Measurements from ENCODE around the gene NPTXR. TPM values are rescaled to one million over a fixed set of nuclear protein-coding genes. Genes with fewer than 3 reads are reported as not detected.

NPTXR gene
- total RNA-seq, 2 experiments from 2014 or later: 1.9 to 2.5 TPM

DNA sequence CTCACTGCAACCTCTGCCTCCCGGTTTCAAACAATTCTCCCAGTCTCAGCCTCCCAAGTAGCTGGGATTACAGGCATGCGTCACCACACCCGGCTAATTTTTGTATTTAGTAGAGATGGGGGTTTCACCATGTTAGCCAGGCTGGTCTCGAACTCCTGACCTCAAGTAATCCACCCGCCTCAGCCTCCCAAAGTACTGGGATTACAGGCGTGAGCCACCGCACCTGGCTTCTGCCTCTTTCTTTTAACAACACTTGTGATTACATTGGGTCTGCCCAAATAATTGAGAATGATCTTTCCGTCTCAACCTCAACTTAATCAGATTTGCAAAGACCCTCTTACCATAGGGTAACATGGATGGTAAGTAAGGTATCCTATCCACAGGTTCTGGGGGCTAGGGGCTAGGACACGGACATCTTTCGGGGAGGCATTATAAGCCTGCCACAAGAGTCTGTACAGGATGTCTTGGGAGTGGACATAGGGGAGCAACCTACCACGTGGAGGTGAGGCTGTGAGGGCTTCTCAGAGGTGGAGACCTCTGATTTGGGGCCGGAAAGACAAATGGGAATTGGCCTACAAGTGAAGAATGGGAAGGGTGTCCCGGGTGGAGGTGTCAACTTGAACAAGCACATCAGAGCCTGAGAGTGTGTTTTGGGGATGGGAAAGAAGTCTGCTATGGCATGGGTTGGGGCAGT lies 30.8 kb upstream of the NPTXR start:
- H3K4me3 Mint-ChIP-seq: no peak overlapping the region
- H3K27ac Mint-ChIP-seq: peak overlapping the region; percentile 87
- DNase-seq: no peak
- no peaks in the 10 kb centered on the region for H3K9me3 Mint-ChIP-seq
- ChIA-PET POLR2A (interaction anchor here (0.8 to 1.6 kb wide), 11 partner anchors 9 to 445 kb away, joined by 3 to 29 read pairs (median 4); partner anchors contain the start of gene RPL3), CTCF (interaction anchor here (0.8 to 1.9 kb wide), 8 partner anchors 31 to 445 kb away, joined by 3 to 13 read pairs (median 6); partner anchors contain the start of genes NPTXR and RPL3)
- intact Hi-C loops (cut with micrococcal nuclease): loop anchor here (1.0 to 5.0 kb wide), 7 partner anchors 67 to 444 kb away; partner anchors contain the start of genes RPL3 and SUN2
- H3K4me1 Mint-ChIP-seq (ENCODE audit: low read depth): peaks cover 36% of the 10 kb centered on the region
- H3K27me3 Mint-ChIP-seq: no peaks in the 10 kb centered on the region
- peaks cover 14% of the 10 kb centered on the region for H3K36me3 Mint-ChIP-seq

DNA sequence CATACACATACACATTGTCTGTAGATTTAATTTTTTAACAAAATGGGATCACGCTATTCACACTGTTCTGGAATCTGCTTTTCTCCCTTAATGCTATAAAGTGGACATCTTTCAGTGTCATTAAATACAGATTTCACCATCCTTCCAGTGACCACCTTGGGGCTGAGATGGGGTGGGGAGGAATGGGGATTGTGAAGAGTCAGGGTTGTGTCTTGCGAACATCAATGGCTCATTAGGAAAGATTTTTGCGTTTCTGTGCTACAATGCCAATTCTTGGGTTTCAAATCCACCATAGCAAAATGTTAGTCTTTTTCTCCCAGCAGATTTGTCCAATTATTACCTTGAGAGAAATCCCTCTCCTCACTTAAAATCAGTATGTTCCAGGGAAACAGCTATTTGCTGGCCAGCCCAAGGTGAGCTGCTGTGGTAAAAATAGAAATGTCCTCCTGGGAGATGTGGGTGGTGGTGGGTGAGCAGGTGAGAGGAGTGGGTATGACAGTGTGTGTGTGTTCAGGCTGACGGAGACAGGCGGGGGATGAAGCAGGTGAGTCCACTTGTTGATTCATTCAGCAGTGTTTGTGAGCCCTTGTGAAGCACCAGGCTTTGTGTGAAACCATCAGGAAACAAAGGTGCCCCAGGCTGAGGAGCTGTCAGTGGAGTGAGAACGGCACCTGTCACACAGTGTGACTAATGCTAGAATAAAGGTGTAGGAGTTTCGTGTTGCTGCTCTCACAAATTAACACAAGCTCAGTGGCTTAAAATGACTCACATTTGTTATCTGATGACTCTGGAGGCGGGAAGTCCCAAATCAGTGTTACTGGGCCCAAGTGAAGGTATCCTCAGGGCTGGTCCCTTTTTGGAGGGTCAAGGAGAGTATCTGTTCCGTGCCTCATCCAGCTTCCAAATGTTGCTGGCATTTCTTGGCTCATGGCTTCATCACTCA lies 29.9 kb upstream of the NPTXR start:
- Mint-ChIP-seq H3K27ac (peak overlapping the region; percentile 87), H3K4me1 (ENCODE audit: low read depth) (peaks cover 45% of the 10 kb centered on the region), H3K4me3 (peak overlapping the region; percentile 86), H3K9me3 (no peaks in the 10 kb centered on the region), H3K27me3 (no peaks in the 10 kb centered on the region), H3K36me3 (peaks cover 21% of the 10 kb centered on the region)
- DNase-seq: peak; percentile 90
- intact Hi-C loops (cut with micrococcal nuclease): loop anchor here (1.0 to 5.0 kb wide), 8 partner anchors 68 to 445 kb away; partner anchors contain the start of genes RPL3 and SUN2
- ChIA-PET CTCF (interaction anchor here (0.7 to 1.9 kb wide), 9 partner anchors 30 to 445 kb away, joined by 3 to 13 read pairs (median 6); partner anchors contain the start of genes NPTXR and RPL3), POLR2A (interaction anchor here (0.8 to 1.6 kb wide), 11 partner anchors 10 to 446 kb away, joined by 3 to 29 read pairs (median 4); partner anchors contain the start of gene RPL3)

DNA sequence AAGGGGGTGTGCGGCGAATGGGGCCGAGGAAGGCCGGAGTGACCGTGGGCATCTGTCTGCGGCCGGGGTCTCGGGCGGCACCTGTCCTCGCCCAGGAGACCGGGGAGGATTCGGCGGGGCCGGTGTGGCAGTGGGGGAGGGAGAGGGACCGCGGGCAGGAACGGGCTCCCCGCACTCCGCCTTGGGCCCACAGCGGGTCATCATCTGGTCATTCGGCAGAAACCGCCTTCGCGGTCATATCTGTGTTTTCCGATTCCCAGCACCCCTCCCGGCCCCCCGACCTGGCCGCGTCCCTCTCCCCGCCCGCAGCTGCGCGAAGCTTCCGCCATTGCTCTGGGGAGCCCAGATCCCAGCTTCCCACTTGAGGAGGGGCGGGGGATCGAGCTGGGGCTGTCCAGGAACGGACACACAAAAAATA lies 29.0 kb upstream of the NPTXR start:
- Mint-ChIP-seq H3K36me3 (peaks cover 30% of the 10 kb centered on the region), H3K4me3 (peak overlapping the region; percentile 86), H3K27me3 (no peaks in the 10 kb centered on the region), H3K9me3 (no peaks in the 10 kb centered on the region), H3K4me1 (ENCODE audit: low read depth) (peaks cover 53% of the 10 kb centered on the region), H3K27ac (peak overlapping the region; percentile 87)
- intact Hi-C loops (cut with micrococcal nuclease): loop anchor here (2.0 to 5.0 kb wide), 3 partner anchors 116 to 244 kb away; partner anchors contain the start of gene SUN2
- DNase-seq: peak; percentile 40
- ChIA-PET POLR2A (interaction anchor here (2.1 kb wide), 1 partner anchor 446 kb away, joined by 9 read pairs; the partner anchor contains the start of gene RPL3), CTCF (interaction anchor here (1.9 kb wide), 2 partner anchors 69 to 104 kb away, joined by 6 to 13 read pairs; no protein-coding TSS in a partner anchor)

DNA sequence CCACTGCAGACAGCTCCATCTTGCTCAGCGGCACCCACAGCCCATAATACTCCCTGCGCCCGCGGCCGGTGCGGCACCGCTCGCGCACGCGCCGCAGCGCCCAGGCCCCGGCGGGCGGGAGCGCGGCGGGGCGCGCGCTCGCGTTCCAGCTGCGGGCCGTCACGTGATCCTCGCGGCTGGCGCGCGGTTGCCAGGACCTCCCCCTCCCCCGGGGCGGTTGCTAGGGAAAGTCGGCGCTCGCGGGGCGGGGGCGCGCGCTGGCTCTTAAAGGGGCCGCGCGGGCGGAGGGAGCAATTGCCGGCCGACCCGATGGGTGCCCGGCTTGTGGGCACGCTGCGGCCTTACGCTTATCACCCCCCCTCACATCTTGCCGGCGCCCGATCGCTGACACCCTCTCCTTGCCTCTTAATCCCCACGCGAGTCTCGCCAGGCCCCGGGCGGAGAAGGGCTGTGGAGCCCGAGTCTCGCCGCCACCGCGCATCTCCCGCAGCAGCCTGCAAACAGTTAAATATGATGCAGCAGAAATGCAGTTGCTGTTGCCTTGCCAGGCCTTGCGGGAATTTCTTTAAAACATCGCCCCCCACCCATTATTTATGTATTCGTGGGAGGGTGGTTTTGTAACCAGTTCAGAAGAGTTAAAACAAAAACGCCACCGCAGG lies 28.5 kb upstream of the NPTXR start, which contains the start of gene CBX6:
CBX6 (minus strand) TSS at position 45 of the 659 bp plus-strand sequence; CDS start at position 19, 26 bp downstream.
- Mint-ChIP-seq H3K9me3 (no peaks in the 10 kb centered on the region), H3K27ac (peak within 1 kb of the TSS; percentile 91), H3K27me3 (no peaks in the 10 kb centered on the region), H3K4me3 (peak within 1 kb of the TSS; percentile 93), H3K4me1 (ENCODE audit: low read depth) (peaks cover 53% of the 10 kb centered on the region), H3K36me3 (peaks cover 35% of the 10 kb centered on the region)
- ChIA-PET CTCF (interaction anchor here (0.7 to 5.5 kb wide), 7 partner anchors 11 to 277 kb away, joined by 3 to 180 read pairs (median 13); no protein-coding TSS in a partner anchor), POLR2A (interaction anchor here (0.8 to 2.1 kb wide), 5 partner anchors 29 to 447 kb away, joined by 3 to 9 read pairs (median 5); partner anchors contain the start of gene RPL3)
- peak; percentile 96 for DNase-seq
- intact Hi-C loops (cut with micrococcal nuclease): loop anchor here (2.0 to 5.0 kb wide), 3 partner anchors 115 to 244 kb away; partner anchors contain the start of gene SUN2

- peak overlapping the region; percentile 91 for H3K27ac Mint-ChIP-seq
Observed at GRCh38 chr22:38871360-38872171, 27.7 kb upstream of the NPTXR start.

DNA sequence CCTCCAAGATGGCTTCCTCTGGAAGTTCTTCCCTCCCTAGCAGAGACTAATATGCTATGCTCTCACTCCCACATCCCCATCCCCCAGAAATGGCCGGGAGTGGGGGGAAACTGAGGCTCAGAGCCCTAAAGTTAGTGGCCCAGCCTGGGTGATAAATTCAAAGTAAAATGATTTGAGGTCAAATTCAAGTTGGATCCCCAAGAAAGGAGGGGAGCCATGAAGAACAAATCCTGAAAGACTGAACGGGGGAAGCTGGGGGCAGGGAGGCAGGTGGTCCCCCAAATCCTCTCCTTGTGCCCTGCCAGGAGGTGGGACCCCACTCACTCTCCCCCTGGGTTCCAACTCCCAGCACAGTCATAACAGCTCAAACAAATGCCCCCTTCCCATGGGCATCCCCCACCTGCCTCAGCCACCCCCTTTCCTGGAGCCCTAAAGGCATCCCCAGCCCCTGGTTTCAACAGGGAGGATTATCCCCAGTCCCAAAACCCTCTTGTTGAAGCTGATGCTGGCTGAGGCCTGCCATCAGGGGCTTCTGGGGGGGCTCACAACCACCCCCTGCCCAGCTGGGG lies 27.0 kb upstream of the NPTXR start:
- peak overlapping the region; percentile 93 for H3K4me3 Mint-ChIP-seq
- intact Hi-C loops (cut with micrococcal nuclease): loop anchor here (1.0 to 5.0 kb wide), 5 partner anchors 56 to 221 kb away; partner anchors contain the start of gene SUN2
- H3K4me1 Mint-ChIP-seq (ENCODE audit: low read depth): peaks cover 53% of the 10 kb centered on the region
- H3K27me3 Mint-ChIP-seq: no peaks in the 10 kb centered on the region
- ChIA-PET CTCF (interaction anchor here (0.5 to 5.5 kb wide), 48 partner anchors 8 to 447 kb away, joined by 3 to 180 read pairs (median 8); partner anchors contain the start of genes APOBEC3A, CBX7 and NPTXR), POLR2A (interaction anchor here (1.0 to 2.7 kb wide), 7 partner anchors 9 to 448 kb away, joined by 3 to 14 read pairs (median 7); partner anchors contain the start of gene RPL3)
- H3K9me3 Mint-ChIP-seq: no peaks in the 10 kb centered on the region
- H3K27ac Mint-ChIP-seq: peak overlapping the region; percentile 91
- H3K36me3 Mint-ChIP-seq: peaks cover 38% of the 10 kb centered on the region
- DNase-seq: no peak

More at GRCh38 chr22:38871360-38872171, 27.7 kb upstream of the NPTXR start:
- Mint-ChIP-seq H3K4me1 (ENCODE audit: low read depth) (peaks cover 53% of the 10 kb centered on the region), H3K4me3 (peak overlapping the region; percentile 93), H3K9me3 (no peaks in the 10 kb centered on the region), H3K27me3 (no peaks in the 10 kb centered on the region), H3K36me3 (peaks cover 37% of the 10 kb centered on the region)
- ChIA-PET POLR2A (interaction anchor here (0.8 to 2.7 kb wide), 7 partner anchors 10 to 448 kb away, joined by 3 to 14 read pairs (median 7); partner anchors contain the start of gene RPL3), CTCF (interaction anchor here (0.5 to 5.5 kb wide), 24 partner anchors 10 to 446 kb away, joined by 3 to 180 read pairs (median 8); partner anchors contain the start of genes APOBEC3A and NPTXR)
- intact Hi-C loops (cut with micrococcal nuclease): loop anchor here (2.0 to 5.0 kb wide), 4 partner anchors 55 to 245 kb away; partner anchors contain the start of gene SUN2
- peak; percentile 45 for DNase-seq

DNA sequence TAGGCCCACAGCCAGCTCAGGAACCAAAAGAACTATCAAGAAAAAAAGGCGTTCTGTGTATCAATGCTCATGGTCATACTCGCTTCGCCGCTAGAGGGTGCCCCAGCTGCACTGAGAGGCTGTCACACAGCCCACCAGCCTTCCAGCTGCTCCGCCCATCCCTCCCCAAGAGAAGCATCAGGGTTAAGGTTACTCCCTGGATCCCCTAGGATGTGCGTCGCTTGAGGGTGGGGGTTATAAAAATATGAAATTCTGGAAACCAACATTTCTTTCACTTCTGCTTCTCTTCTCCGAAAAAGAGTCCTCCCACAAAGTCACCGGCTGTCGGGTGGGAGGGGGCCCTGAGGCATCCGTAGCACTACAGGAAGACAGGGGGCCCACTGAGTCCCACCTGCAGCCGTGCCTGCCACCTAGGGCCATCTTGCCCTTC lies 26.5 kb upstream of the NPTXR start:
- intact Hi-C loops (cut with micrococcal nuclease): loop anchor here (1.0 to 5.0 kb wide), 5 partner anchors 56 to 222 kb away; partner anchors contain the start of gene SUN2
- peaks cover 59% of the 10 kb centered on the region for H3K4me1 Mint-ChIP-seq (ENCODE audit: low read depth)
- peak; percentile 92 for DNase-seq
- POLR2A ChIA-PET: interaction anchor here (0.7 to 2.7 kb wide), 7 partner anchors 9 to 541 kb away, joined by 3 to 14 read pairs (median 6); no protein-coding TSS in a partner anchor
- no peaks in the 10 kb centered on the region for H3K9me3 Mint-ChIP-seq
- peaks cover 43% of the 10 kb centered on the region for H3K36me3 Mint-ChIP-seq
- CTCF ChIA-PET: interaction anchor here (0.6 to 5.5 kb wide), 81 partner anchors 8 to 614 kb away, joined by 3 to 180 read pairs (median 4); partner anchors contain the start of genes APOBEC3A, APOBEC3B, APOBEC3D and CBX7
- H3K4me3 Mint-ChIP-seq: peak overlapping the region; percentile 93
- H3K27me3 Mint-ChIP-seq: no peaks in the 10 kb centered on the region
- peak overlapping the region; percentile 91 for H3K27ac Mint-ChIP-seq

DNA sequence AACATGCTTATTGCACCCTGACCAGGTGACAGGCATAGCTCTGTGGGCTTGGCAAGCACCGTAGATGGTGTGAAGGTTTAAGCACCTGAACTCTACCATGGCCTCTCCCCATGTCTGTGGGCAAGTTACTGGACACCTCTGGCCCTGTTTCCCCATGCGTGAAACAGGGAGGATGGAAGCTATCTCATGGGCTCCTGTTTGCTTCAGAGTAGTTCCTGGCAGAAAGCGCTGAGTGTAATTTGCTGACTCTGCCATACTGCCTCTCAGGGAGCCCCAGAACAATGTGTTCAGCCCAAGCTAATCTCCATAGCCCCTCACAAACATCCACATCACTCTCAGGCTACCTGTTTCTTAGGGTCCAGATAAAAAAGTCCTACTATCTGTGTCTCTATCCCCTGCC lies 25.8 kb upstream of the NPTXR start:
- intact Hi-C loops (cut with micrococcal nuclease): loop anchor here (1.0 to 5.0 kb wide), 5 partner anchors 57 to 223 kb away; partner anchors contain the start of gene SUN2
- ChIA-PET POLR2A (interaction anchor here (0.7 to 2.7 kb wide), 7 partner anchors 8 to 541 kb away, joined by 3 to 14 read pairs (median 4); no protein-coding TSS in a partner anchor), CTCF (interaction anchor here (0.6 to 5.5 kb wide), 78 partner anchors 8 to 614 kb away, joined by 3 to 180 read pairs (median 5); partner anchors contain the start of genes APOBEC3A, APOBEC3B, APOBEC3D and CBX7)
- Mint-ChIP-seq H3K4me1 (ENCODE audit: low read depth) (peaks cover 53% of the 10 kb centered on the region), H3K4me3 (peak overlapping the region; percentile 93), H3K36me3 (peaks cover 43% of the 10 kb centered on the region), H3K27ac (peak overlapping the region; percentile 91), H3K27me3 (no peaks in the 10 kb centered on the region), H3K9me3 (no peaks in the 10 kb centered on the region)
- no peak for DNase-seq

GRCh38 chr22:38868886-38869381 lies 25.1 kb upstream of the NPTXR start:
- ChIA-PET POLR2A (interaction anchor here (1.4 to 2.7 kb wide), 3 partner anchors 8 to 280 kb away, joined by 3 to 10 read pairs (median 4); no protein-coding TSS in a partner anchor), CTCF (interaction anchor here (0.6 to 5.5 kb wide), 44 partner anchors 9 to 447 kb away, joined by 3 to 180 read pairs (median 6); partner anchors contain the start of genes APOBEC3D, CBX7 and NPTXR)
- peak; percentile 86 for DNase-seq
- H3K4me3 Mint-ChIP-seq: no peak overlapping the region
- peaks cover 51% of the 10 kb centered on the region for H3K4me1 Mint-ChIP-seq (ENCODE audit: low read depth)
- intact Hi-C loops (cut with micrococcal nuclease): no loop called here
- H3K27ac Mint-ChIP-seq: peak overlapping the region; percentile 45
- no peaks in the 10 kb centered on the region for H3K27me3 Mint-ChIP-seq
- peaks cover 43% of the 10 kb centered on the region for H3K36me3 Mint-ChIP-seq
- H3K9me3 Mint-ChIP-seq: no peaks in the 10 kb centered on the region

Data from activated CD4-positive, alpha-beta memory T cell treated with anti-CD3 and anti-CD28 coated beads for 36 hours (primary cell).